CD4-positive, alpha-beta T cell treated with Interleukin-17A for 4 hours (primary cell): ENCODE measurements around the gene ZNF3.
A peak's percentile ranks its signal among the peaks of the same experiment; 100 is the strongest.

Experiments
- DNase-seq: peaks from one replicate; pipeline ENCODE4 v3.0.0-alpha.2; 2020; ENCODE audit warnings: mixed read lengths

Gene ZNF3

DNA sequence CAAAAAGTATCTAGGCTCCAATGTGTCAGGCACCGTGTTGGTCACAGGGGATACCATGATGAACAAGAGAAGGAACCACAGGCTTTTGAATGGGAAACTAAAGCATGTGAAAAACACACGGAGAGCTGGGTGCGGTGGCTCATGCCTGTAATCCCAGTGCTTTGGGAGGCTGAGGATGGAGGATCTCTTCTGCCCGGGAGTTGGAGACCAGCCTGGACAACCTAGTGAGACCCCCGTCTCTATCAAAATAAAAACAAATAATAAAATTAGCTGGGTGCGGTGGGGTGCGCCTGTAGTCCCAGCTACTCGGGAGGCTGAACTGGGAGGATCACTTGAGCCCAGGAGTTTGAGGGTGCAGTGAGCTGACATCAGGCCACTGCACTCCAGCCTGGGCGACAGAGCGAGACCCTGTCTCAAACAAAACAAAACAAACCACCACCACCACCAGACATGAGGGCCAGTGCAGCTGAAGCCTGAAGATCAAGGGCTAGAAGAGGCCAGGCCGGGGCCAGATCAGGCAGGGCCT is 6.6 kb upstream of the ZNF3 start:
- no peak for DNase-seq

DNA sequence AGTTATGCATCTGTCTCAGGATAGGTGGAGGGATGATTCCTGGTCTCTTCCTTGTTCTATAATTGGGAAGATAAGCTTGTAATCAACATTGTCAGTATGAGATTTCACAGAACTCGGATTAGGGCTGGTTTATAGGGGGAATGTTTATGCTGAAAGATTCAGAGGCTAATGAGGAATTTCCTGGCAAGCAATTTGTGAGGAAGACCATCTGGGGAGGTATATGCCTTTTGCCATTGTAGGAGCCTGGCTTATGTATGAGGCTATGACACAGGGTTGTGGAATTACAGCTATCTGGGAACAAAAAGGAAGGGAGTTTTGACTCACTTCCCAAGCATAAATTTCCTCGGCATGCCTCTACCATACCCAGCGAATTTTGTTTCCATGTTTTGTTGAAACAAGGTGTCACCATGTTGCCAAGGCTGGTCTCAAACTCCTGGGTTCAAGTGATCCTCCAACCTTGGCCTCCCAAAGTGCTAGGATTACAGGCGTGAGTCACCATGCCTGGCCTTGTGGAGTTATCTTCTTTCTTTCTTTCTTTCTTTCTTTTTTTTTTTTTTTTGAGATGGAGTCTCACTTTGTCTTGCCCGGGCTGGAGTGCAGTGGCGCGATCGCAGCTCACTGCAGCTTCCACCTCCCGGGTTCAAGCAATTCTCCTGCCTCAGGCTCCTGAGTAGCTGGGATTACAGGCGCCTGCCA is 5.7 kb upstream of the ZNF3 start:
- no peak for DNase-seq

DNA sequence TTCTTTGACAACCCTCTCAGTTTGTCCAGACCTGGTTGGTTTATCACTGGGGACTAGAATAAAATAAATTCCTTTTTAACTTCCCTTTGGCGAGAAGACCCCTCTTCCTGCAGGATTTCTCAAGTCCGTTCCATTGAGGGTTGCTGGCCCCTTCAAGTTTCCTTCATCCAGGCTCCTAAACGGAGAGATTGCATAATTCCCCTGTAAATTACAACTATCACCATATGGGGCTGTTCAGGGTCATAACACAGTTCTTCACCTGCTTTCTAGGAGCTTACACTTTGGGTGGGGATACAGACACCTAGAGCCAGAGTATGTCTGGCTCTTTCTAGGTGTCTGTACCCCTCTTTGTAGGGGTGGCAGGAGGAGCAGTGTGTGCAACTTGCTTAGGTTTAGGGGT is 4.0 kb upstream of the ZNF3 start:
- no peak for DNase-seq

GRCh38 chr7:100082978-100083377 is 1.5 kb upstream of the ZNF3 start:
- DNase-seq = no peak

DNA sequence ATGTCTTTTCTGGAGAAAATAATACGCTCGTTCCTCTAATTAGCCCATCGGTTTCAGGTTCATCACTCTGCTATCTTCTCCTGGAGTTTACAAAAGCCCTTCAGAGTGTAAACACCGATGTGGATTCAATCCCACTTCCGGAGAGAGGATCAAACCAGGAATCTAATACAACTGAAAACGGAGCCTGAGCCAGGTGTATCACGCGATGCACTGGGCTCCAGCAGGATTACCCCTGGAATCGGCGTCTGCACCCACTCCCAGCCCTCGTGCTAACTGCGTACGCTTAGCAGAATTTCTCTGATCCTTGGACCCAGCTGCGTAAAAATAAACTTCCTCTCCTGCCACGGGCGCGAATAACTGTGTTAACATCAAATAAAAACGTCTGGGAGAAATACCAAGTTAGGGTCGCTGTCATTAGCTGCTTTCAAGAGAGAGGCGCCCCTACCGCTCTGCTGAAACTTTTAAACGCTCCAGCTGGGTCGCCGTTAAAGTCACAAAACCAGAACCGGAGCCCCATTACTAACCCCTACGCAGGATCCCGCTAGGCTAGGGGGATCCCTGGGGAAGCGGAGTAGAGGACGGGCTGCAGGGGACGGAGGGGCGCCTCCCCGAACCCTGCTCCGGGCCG is 502 bp downstream of the ZNF3 start:
- no peak for DNase-seq

- DNase-seq = no peak
Measured at GRCh38 chr7:100079024-100079560, 2.4 kb downstream of the ZNF3 start.

GRCh38 chr7:100077205-100077604 is 4.3 kb downstream of the ZNF3 start:
- DNase-seq = no peak

- DNase-seq = no peak
Measured at GRCh38 chr7:100075418-100075817, 6.1 kb downstream of the ZNF3 start.

GRCh38 chr7:100074841-100075240 is 6.7 kb downstream of the ZNF3 start:
- DNase-seq = no peak

DNA sequence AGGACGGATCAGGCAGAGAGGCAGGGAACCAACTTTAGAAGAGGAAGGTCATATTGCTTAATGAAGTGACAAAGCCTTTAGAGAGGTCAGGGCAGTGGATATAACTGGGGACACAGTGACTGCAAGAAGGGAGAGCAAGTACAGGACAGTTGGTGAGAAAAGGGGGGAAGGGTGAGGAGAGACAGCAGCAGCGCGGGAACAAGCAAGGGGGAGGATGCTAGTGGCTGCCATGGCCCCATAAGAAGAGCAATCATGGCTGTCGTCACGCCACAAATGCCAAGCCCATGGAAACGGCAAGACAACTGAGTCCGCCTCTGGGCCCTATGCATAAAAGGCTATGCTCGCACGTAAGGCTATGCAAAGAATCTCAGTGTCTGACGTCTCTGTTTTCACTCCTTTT is 9.1 kb downstream of the ZNF3 start:
- no peak for DNase-seq

DNA sequence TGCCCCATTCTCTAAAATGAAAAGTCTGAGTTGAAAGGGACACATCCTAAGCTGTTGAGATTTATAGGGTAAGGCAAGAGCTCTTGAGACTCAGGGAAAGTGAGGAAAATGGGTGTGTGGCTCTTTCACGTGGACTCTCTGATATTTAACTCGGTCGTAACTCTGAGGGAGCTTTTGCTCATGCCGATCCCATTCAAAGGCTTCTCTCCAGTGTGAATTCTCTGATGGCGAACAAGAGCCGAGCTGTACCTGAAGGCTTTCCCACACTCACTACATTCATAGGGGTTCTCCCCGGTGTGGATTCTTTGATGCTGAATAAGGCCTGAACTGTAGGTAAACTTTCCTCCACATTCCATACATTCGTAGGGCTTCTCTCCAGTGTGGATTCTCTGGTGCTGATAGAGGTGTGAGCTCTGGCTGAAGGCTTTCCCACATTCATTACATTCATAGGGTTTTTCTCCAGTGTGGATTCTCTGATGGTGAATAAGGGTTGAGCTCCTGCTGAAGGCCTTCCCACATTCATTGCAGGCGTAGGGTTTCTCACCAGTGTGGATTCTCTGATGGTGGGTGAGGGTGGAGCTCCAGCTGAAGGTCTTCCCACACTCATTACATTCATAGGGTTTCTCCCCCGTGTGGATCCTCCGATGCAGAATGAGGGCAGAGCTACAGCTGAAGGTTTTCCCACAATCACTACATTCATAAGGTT is 10.4 kb downstream of the ZNF3 start:
- DNase-seq = no peak

GRCh38 chr7:100069991-100070390 is 11.5 kb downstream of the ZNF3 start:
- no peak for DNase-seq

DNA sequence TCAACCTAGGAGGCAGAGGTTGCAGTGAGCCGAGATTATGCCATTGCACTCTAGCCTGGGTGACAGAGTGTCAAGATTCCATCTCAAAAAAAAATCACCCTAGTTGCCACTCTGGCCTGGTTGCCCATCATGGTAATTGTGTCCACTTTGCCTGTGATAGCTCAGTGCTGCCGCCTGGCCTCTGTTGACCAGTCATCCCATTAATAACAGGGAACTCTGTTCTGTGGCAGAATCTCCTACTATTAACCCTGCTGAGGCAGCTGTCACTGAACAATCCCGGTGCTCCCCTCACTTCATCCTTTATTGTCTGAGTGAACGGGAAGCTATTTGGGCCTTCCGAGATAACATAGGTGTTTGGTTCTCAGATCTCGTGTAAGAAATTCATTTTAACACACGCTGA is 14.6 kb downstream of the ZNF3 start:
- no peak for DNase-seq

GRCh38 chr7:100065452-100066186 is 15.9 kb downstream of the ZNF3 start:
- no peak for DNase-seq

DNA sequence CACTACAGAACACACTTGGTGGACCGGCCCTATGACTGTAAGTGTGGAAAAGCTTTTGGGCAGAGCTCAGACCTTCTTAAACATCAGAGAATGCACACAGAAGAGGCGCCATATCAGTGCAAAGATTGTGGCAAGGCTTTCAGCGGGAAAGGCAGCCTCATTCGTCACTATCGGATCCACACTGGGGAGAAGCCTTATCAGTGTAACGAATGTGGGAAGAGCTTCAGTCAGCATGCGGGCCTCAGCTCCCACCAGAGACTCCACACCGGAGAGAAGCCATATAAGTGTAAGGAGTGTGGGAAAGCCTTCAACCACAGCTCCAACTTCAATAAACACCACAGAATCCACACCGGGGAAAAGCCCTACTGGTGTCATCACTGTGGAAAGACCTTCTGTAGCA is 17.4 kb downstream of the ZNF3 start:
- DNase-seq = no peak

- no peak for DNase-seq
Measured at GRCh38 chr7:100063376-100063775, 18.1 kb downstream of the ZNF3 start.

DNA sequence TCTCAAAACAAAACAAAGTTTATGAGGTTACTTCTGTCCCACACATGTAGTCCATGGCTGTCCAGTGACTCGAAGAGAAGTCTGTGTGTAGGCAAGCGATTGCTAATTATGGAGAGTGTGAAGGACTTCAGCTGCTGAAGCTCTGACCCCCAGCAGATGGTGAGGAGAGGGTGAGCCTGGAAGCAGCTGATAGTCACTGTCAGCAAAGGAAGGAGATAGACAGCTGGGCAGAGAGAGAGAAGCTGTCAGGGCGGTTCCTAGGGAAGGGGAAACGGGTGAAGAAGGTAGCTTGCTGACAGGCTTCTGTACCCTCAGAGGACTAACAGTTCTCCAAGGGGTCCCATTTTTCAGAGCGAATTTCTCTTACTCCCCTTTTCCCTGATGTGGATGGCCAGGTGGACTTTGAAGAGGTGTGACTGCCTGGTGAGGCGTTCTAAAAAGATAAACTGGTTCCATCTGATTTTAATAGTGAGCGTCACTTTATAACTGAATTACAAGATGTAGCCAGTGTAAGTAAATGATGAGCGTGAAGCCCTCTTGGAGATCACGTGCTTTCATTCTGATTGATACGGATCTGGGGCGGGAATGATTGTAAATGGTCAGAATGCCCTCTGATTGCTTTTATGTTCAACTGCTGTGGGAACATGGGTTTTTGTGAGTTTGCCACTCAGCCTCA is 19.9 kb downstream of the ZNF3 start:
- no peak for DNase-seq

- no peak for DNase-seq
Measured at GRCh38 chr7:100059251-100059739, 22.2 kb downstream of the ZNF3 start.

DNA sequence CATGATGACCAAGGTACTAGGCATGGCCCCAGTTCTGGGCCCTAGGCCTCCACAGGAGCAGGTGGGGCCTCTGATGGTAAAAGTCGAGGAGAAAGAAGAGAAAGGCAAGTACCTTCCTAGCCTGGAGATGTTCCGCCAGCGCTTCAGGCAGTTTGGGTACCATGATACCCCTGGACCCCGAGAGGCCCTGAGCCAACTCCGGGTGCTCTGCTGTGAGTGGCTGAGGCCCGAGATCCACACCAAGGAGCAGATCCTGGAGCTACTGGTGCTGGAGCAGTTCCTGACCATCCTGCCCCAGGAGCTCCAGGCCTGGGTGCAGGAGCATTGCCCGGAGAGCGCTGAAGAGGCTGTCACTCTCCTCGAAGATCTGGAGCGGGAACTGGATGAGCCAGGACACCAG is 24.5 kb downstream of the ZNF3 start:
- no peak for DNase-seq

- DNase-seq = peak; percentile 34
Measured at GRCh38 chr7:100053215-100053614, 28.3 kb downstream of the ZNF3 start.

- no peak for DNase-seq
Measured at GRCh38 chr7:100051611-100052010, 29.9 kb downstream of the ZNF3 start.
